Activated CD4-positive, alpha-beta T cell treated with anti-CD3 and anti-CD28 coated beads, Interleukin-2, amount 50 U/mL, for 48 hours (primary cell): ENCODE results near the gene NCBP3.
A peak's percentile ranks its signal among the peaks of the same experiment; 100 is the strongest.
"Not testable (repeated sequence)": the region's sequence is repeated elsewhere in the genome, so short reads cannot be mapped to it uniquely, and the experiment has no call there.

Source experiments
- DNase-seq, 2 experiments: peaks; one replicate each; pipeline ENCODE4 v3.0.0-alpha.2; 2020

NCBP3 gene

DNA sequence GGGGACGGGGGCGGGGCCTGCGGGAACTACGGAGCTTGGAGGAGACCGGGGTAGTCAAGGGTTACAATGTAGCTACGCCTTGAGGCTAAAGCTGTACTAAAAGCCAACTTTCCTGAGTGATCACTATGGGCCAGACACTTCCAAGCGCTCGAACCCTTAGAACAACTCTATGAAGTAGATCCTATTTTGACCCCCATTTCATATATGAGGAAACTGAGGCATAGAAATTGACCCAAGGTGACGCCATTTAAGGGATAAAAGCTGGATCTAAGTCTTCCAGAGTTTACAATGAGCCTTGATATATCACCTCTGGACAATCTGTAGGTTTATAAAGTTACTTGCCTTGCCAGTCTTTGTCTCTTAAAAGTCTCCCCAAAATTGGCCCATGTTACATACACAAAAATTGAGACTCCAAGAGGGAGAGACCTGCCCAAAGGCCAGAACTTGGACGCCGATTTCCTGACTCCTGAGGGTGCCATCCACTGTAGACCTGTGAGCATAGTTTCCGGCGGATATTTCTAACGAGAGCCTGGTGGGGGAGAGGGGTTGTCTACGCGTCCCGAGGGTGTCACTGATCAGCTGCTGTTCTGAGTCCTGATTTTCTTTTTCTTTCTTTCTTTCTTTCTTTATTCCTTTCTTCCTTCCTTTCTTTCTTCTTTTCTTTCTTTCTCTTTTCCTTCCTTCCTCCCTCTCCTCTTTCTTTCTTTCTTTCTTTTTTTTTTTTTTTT lies 555 bp upstream of the NCBP3 start:
- DNase-seq, result no peak

DNA sequence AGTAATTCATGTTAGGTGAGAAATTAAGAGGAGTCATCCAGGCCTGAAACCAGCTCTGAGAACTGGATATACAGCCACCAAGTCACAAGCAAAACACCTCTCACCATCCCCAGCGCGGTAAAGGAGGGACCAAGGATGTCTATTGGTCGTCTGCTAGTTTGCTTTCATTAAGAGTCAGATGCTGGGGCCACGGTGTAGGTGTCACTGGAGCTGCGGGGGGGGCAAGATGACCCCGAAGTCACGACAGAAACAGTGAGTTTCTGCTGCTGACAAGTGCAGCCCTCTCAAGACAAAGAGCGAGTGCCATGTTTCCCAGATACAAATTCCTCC lies 790 bp downstream of the NCBP3 start:
- DNase-seq, result peak; percentile 43 to 55

DNA sequence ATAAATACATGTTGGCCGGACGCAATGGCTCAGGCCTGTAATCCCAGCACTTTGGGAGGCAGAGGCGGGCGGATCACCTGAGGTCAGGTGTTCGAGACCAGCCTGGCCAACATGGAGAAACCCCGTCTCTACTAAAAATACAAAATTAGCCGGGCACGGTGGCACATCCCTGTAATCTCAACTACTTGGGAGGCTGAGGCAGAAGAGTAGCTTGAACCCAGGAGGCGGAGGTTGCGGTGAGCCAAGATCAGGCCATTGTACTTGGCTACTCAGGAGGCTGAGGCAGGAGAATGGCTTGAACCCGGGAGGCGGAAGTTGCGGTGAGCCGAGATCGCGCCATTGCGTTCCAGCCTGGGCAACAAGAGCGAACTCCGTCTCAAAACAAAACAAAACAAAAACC lies 1.5 kb downstream of the NCBP3 start:
- DNase-seq, result not testable (repeated sequence)

DNA sequence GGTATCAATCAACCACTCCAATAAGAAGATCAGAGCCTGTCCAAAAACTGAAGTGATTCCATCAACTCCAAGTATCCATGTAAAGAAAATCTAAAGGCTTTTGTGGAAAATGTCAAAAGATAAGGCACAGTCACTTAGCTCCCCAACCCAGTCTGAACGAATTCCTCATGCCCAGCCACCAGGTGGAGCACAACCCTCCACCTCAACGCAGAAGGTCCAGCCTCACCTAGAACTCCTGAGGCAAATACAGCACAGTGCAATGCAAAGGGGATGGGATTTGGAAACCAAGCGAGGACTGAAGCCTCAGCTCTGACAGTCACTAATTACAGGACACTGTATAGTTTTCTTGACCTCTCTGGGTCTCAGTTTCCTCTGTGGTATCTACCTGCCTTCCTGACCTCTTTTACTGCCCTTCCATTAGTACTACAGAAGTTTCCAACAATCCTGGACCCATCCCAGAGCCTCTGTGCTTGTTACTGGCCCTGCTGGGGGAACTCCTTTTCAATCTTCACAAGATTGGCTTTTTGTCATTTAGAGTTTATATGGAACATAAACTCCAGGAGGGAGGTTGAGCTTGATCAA lies 2.0 kb downstream of the NCBP3 start:
- DNase-seq, result peak; percentile 49 to 60

DNA sequence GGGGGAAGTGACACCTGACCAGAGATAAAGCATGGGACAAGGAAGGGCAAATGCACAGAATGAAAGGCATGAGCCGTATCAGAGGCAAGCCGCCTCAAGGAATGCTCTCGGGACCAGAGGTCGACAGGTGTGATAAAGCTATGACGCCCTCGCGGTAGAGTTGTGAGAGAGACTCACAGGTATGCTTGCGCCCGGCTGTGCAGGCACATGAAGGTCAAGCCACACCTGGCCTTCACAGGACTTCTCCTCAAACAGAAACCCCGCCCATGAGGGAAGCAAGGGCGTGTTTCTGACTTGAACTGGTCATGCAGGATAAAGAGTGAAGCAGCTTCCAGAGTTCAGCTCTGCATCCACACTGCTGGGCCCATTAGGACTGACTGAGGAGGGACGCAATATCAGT lies 7.8 kb downstream of the NCBP3 start:
- DNase-seq, result no peak

DNA sequence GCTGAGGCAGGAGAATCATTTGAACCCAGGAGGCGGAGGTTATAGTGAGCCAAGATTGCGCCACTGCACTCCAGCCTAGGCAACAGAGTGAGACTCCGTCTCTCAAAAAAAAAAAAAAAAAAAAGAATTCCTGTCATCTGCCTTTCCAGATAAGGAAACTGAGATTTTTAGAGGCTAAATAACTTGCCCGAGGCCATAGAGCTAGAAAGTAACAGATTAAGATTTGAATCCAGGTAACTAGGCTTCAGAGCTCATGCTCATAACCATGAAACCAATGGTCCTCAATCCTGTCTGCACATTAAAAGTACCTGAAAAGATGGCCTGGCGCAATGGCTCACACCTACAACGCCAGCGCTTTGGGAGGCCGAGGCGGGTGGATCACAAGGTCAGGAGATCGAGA lies 9.5 kb downstream of the NCBP3 start:
- no peak for DNase-seq

DNA sequence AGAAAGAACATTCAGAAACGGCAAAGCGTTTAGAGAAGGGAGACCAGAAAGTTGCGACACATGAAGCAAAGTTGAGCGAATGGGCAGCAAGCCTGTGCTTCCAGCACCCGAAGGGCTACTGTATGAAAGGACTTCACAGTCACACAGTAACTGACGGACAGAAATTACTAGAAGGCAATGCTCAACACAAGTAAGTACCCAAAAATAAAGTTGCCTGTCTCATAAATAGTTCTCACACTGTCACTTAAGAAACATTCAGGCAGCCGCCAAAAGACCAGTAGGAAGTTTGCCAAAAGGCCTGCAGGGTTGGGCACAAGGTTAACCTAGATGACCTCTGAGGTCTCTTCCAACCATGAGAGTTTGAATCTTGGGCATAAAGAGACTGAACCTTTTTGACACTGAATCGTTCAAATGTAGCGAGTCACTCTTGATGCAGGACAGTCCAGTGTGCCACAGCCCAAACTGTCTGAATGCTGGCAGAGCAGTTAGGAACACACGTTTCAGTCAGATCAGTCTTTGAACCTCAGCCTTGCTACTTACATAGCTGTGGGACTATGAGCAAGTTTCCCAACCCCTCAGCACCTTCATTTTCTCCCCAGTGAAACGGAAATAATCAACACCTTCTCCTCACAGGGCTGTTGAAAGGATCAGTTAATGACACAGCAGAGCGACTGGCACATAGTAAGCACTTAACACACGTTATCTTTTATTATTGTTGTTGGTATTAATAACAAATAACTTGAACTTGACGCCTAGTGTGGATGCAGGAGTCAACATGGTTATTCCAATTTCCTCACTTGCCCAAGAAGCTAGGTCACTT lies 10.4 kb downstream of the NCBP3 start:
- no peak for DNase-seq

DNA sequence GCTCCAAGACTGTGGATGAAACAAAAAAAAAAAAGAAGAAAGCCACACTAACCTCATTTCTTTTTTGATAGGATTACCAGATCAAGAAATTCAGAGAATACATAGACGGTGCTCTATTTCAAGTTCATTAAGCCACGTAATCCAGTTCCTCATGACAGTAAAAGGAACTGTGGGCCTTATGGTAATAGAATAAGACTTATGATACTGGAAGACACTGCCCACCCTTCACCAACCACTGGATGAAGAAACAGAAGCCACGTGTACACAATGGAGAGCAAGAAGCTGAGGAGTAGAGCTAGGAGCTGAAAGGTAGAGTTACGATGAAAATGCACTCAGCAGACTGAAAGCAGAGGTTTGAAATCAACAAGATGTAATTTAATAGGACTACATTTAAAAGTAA lies 11.2 kb downstream of the NCBP3 start:
- no peak for DNase-seq

DNA sequence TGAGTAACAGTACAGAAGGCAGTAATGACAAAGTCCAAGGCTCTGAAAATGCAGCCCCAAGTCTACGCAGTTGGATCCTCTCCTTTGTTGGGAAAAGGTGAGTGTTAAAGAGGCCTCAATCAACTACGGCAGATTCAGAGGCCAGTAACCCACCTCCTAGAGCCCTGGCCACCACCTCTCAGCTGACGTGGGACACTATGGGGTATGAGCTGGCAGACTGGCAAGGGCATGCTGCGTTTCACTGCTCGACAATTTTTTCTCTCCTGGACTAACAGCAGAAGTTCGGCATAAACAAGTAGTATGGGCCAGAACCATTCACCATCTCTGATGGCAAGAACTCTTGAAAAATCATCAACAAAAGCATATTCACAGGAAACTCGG lies 17.2 kb downstream of the NCBP3 start:
- no peak for DNase-seq

DNA sequence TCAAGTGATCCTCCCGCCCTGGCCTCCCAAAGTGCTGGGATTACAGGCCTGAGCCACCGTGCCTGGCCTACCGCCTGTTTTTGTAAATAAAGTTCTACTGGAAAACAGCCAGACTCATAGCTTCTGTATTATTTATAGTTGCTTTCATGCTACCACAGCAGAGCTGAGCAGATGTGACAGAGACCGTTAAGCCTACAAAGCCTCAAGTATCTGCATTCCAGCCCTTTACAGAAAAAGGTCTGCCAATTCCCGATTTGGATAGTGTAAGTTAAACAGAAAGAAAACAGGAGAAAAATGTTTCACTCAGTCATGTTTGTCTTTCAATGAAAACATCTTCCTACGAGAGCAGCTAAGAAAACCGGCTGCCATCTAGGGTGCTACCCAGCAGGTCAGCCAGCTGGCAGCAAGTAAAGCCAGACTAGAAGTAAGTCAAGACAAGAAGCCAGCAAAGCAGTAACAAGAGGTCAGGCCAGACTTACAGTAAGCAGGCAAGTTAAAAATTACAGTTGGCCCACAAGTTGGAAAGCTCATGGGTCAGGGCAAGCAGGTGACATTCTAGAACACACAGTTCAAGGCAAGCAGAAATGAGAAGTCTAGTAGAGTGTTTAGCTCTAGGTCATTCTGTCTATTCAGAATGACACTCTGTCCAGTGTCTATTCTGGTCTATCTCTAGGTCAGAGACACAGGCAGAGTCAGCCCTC lies 17.7 kb downstream of the NCBP3 start:
- no peak for DNase-seq

DNA sequence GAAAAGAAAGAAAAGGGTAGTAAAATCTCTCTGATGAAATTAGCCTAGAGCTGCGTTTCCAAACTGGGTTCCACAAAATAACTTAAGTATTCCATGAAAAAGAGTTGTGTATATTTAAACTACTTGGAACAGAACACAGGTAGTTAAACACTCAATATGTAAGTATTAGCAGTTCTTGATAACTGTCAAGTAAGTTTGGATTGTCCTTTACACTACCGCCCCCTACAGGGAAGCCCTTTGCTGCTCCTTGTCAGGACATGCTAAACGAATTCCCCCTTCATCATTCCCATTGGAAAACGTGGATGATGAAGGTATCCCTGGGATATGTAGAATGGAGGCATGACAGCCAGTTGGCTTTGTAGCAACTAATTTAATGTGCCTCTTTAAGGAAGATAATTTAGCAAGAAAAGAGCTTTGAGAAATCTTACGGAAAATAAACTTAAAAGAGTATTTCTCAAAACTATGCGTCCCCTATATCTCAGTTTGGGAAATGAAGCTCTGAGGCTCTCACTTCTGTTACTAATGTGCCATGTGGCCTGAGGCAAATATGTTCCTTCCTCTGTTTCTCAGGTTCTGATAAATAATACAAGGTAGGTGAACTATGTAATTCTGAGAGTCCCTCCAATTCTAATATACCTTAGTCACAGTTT lies 18.8 kb downstream of the NCBP3 start:
- DNase-seq, result peak; percentile 71 to 76

DNA sequence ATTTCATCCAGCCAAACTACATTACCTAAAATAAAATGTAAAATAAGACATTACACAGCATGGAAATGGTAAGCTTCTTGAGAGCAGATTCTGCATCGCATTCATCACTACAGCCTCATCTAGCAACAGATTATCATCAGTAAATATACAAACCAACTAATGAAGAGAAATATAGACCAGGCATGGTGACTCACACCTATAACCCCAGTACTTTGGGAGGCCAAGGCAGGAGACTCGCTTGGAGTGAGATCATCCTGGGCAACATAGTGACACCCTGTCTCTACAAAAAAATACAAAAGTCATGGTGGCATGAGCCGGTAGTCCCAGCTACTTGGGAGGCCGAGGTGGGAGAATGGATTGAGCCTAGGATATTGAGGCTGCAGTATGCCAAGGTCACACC lies 19.9 kb downstream of the NCBP3 start:
- DNase-seq, result no peak

DNA sequence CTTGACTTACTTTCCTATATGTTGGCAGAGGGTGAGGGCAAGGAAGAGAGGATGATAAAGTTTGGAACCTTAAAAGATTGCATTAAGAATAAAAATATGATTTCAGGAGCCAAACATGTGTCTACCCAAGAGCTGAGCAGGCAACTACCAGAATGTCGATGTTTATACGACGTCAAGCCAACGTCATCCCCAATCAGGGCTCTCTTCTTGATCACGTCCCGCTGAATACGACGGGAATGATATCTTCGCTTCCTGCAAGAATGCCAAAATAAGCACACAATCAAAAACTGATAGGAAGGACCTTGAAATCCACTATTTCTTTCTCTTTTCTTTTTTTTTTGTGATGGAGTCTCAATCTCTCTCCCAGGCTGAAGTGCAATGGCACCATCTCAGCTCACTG lies 24.9 kb downstream of the NCBP3 start:
- no peak for DNase-seq

DNA sequence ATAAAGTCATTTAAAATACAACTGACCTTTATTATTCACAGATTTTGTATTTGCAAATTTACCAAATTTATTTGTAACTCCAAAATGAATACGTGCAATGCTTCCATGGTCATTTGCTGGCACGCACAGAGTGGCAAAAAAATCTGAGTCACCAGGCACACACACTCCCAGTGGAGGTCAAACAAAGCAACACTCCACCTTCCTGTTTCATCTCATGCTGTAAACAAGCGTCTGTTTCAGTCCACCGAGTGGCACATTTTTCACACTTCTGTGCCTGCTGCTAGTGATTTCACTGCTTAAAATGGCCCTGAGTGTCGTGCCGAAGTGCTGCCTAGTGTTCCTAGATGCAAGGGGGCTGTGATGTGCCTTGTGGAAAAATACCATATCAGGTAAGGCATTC lies 27.3 kb downstream of the NCBP3 start:
- no peak for DNase-seq

DNA sequence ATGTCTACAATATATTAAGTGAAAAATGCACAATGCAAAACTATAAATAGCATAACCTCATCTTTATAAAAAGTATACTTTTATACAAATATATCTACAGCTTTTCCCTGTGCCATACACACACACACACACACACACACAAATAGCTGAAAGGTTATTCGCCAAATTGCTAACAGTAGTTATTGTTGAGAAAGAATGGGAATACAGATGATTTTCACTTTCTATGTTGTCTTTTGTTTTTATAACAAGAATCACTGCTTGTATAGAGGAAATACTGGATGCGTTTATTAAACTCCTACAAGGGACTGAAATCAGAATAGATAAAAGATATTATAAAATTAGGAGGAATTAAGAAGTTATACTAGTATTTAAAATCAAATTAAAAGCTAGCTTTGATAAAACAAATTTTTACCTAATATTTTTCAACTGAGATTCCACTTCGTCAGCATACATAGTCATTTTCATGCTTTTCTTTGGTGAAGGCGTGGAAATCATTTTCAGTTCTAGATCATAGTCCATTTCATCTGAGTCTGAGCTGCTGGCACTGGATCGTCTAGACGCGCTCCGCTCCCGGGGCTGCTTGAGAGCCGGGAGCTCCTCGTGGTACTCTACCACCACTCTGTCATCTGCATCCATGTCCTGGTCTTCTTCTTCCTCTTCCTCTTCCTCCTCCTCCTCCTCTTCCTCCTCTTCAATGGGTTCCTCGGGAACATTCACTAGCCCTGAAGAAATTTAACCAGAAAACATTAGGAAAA lies 28.0 kb downstream of the NCBP3 start:
- no peak for DNase-seq

DNA sequence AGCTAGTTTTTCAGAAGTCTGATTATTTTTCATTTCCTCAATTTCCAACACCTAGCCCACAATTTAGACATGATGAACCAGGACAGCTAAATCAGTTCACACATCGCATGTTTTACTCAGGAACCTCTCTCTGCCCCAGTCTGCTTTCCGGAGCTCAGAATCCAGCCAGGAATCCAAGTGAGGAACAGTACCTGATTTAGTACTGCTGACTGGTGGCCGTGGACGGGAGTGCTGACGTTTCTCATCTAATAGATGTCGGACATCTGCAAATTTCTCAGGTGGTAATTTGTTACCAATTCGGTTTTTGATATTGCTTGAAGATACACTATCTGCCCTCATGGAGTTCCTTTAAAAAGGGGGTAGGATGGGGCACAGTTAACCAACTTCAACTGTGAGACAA lies 30.1 kb downstream of the NCBP3 start:
- DNase-seq, result no peak

DNA sequence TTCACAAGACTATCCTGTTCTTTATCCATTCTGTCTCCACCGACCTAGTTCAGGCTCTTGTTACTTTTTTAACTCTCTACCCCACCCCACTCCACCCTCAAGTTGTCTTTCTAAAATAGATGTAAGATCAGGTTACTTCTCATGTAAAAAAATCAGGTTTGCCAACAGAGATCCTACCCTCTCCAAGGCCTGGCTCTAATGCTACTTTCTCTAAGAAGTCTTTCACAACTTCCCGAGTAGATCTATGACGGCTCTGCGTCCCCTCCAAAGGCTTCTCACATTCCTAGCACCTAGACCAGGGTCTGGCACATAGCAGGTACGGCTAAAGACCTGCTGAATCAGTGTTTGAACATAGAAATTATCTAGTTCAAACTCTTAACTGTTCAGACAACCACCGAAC lies 30.9 kb downstream of the NCBP3 start:
- no peak for DNase-seq

DNA sequence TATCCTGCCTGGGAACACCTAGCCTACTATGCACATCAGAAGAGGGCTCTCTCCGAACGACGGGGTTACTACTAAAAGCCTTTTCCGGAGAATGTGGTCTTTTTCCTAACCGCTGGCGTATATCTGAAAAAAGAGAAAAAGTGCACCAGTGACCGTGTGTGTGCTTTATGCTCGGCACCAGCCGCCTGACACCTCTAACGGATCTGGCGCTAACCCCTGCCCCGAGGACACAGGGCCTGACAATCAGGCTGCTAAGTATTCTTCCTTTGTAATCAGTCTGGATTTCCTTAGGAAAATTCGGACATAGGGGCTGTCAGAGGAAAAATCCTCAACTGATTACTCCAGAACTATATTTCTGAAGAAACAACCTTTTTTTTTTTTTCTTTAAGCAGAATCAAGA lies 31.7 kb downstream of the NCBP3 start:
- DNase-seq, result no peak

DNA sequence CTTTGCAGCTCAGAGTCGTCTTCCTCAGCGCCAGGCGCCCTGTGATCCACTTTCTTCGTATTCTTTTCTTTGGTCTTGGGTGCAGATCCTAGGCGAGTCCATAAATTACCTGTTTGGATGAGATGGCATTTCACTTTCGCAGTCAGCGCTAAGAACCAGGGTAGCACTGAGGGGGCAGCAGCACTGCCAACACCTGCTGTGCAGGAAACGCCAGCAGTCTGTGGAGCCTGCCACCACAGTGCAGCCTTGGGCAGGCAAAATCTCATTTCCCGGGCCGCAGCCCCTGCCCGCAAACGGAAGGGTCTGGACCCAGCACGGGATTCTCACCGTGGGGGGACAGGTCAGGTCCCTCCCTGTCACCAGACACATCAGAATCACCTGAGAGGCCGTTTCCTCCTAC lies 32.9 kb downstream of the NCBP3 start:
- no peak for DNase-seq

DNA sequence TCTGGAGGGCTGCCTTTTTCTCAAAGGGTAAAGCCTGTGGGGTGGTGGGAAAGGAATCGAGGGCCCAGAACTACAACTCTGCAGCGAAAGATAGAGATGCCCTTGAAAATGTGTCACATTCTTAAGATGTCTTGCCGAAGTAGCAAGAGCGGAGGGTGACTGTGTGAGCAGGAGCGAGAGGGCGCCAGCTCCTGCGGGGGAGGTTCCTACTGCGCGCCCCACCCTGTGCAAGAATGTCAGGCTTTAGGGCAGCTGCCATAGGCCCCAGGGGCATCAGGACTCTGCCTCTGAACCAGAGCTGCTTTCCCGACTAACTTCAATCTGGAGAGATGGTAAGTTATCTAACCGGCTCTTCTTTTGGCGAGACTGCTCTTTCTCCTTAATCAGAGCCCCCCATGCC lies 33.3 kb downstream of the NCBP3 start:
- DNase-seq, result no peak

DNA sequence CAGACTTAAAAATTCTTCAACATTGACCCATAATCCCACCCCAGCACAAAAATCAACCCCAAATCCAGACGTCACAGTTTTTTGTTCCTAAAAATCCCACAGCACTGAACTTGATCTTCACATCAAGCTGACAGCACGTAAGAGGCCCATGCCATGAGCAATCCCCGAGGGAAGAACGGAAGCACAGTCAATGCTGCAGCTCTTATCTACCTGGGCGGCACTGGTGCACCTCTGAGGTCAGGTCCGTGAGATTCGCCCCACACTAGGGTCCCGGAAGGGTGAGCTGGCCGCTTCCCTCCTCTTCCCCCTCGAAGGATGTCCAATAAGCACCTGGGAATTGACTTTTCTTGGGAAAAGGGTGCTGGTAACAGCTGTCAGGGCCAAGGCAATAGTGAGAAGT lies 33.8 kb downstream of the NCBP3 start:
- DNase-seq, result no peak

DNA sequence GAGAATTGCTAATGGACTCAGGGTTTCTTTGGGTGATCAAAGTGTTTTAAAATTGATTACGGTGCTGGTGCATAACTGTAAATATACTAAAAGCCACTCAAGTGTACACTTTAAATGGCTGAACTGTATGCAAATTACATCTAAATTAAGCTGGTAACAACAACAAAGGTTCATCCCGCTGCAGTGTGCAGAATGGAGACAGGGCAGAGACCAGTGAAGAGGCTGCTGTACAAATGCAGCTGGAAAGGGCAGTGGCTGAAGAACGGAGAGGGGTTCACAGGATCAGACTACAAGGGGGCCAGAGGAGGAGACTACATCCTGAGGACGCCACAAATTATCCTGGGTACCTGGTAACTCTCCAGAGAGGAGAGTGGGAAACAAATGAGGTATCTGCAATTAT lies 36.0 kb downstream of the NCBP3 start:
- no peak for DNase-seq

DNA sequence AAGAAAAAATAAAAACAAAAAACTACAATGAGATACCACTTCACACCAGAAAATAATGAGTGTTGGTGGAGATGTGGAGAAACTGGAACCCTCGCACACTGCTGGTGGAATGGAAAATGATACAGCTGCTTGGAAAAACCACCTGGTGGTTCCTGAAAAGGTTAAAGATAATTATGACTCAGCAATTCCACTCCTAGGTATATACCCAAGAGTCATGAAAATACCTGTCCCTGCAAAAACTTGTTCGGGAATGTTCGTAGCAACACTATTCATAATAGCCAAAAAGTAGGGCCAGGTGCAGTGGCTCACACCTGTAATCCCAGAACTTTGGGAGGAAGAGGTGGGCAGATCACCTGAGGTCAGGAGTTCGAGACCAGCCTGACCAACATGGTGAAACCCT lies 36.9 kb downstream of the NCBP3 start:
- no peak for DNase-seq
